ENCODE results near the gene FHIT. TPM values are rescaled to one million over a fixed set of nuclear protein-coding genes. Genes with fewer than 3 reads are reported as not detected.

FHIT gene
- total RNA-seq, 4 donors from 2014 or later, result 0.72 to 5.2 (median 2.1) TPM

- no peak for TF ChIP-seq POLR2A (IDR thresholded peaks at IDR 0.05)
- TF ChIP-seq CTCF (IDR thresholded peaks at IDR 0.05 in 4 of 5, conservative IDR thresholded peaks at IDR 0.05 in 1 of 5), result no peak
- H3K27me3 ChIP-seq, result no peaks in the 10 kb centered on the region
- no peak overlapping the region for H3K4me3 ChIP-seq
- ATAC-seq (no peak), DNase-seq (no peak)
- H3K36me3 ChIP-seq, result no peaks in the 10 kb centered on the region
- in situ Hi-C loops (cut with MboI; ENCODE audit: low sequenced_read_pairs in 4 of 4), result no loop called here
- no peak overlapping the region for H3K27ac ChIP-seq
- no peaks in the 10 kb centered on the region for H3K4me1 ChIP-seq
- intact Hi-C loops (cut with DNase I; ENCODE audit: low total_unique reads), result no loop called here
- H3K9me3 ChIP-seq, result no peaks in the 10 kb centered on the region
Observed at GRCh38 chr3:60149501-60149900, 1101.8 kb downstream of the FHIT start.

- in situ Hi-C loops (cut with MboI; ENCODE audit: low sequenced_read_pairs in 4 of 4), result no loop called here
- ATAC-seq, result no peak
- H3K4me3 ChIP-seq, result no peak overlapping the region
Observed at GRCh38 chr3:60147249-60147950, 1103.9 kb downstream of the FHIT start.

DNA sequence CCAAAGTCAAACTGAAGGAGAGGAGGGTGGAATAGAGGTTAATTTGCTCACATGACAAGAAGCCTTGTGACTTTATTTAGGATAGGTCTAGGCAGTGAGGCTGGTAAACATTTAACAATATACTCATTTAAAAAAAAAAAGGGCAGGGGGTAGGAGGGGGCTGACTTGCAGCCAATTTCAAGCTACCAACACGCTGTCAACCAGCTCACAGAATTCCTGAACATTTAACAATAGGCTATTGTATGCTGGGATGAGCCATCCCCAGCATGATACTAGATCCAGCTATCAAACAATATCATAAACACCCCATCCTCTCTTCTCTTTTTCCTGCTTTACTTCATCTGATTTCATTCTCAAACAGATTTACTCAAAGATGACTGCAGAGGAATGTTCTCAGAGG is 1105.1 kb downstream of the FHIT start:
- TF ChIP-seq POLR2A (IDR thresholded peaks at IDR 0.05) (no peak), CTCF (IDR thresholded peaks at IDR 0.05 in 4 of 5, conservative IDR thresholded peaks at IDR 0.05 in 1 of 5) (no peak)
- in situ Hi-C loops (cut with MboI; ENCODE audit: low sequenced_read_pairs in 4 of 4) (no loop called here), intact Hi-C loops (cut with DNase I; ENCODE audit: low total_unique reads) (no loop called here)
- ATAC-seq, result no peak
- no peak for DNase-seq
- Histone ChIP-seq H3K4me3 (no peak overlapping the region), H3K36me3 (no peaks in the 10 kb centered on the region), H3K4me1 (no peaks in the 10 kb centered on the region), H3K27me3 (no peaks in the 10 kb centered on the region), H3K27ac (no peak overlapping the region), H3K9me3 (no peaks in the 10 kb centered on the region)

More at GRCh38 chr3:60147249-60147950, 1103.9 kb downstream of the FHIT start:
- DNase-seq, result no peak
- Histone ChIP-seq H3K27ac (no peak overlapping the region), H3K27me3 (no peaks in the 10 kb centered on the region), H3K4me1 (no peaks in the 10 kb centered on the region), H3K36me3 (no peaks in the 10 kb centered on the region), H3K9me3 (no peaks in the 10 kb centered on the region)
- TF ChIP-seq CTCF (IDR thresholded peaks at IDR 0.05 in 4 of 5, conservative IDR thresholded peaks at IDR 0.05 in 1 of 5) (no peak), POLR2A (IDR thresholded peaks at IDR 0.05) (no peak)
- intact Hi-C loops (cut with DNase I; ENCODE audit: low total_unique reads), result no loop called here

- H3K27me3 ChIP-seq, result no peaks in the 10 kb centered on the region
- no peaks in the 10 kb centered on the region for H3K9me3 ChIP-seq
- H3K36me3 ChIP-seq, result no peaks in the 10 kb centered on the region
- DNase-seq (no peak), ATAC-seq (no peak)
- intact Hi-C loops (cut with DNase I; ENCODE audit: low total_unique reads) (no loop called here), in situ Hi-C loops (cut with MboI; ENCODE audit: low sequenced_read_pairs in 4 of 4) (no loop called here)
- no peaks in the 10 kb centered on the region for H3K4me1 ChIP-seq
- no peak overlapping the region for H3K27ac ChIP-seq
- no peak overlapping the region for H3K4me3 ChIP-seq
- TF ChIP-seq CTCF (IDR thresholded peaks at IDR 0.05 in 4 of 5, conservative IDR thresholded peaks at IDR 0.05 in 1 of 5), result no peak
- TF ChIP-seq POLR2A (IDR thresholded peaks at IDR 0.05), result no peak
Observed at GRCh38 chr3:60144071-60144470, 1107.2 kb downstream of the FHIT start.

- TF ChIP-seq CTCF (IDR thresholded peaks at IDR 0.05 in 4 of 5, conservative IDR thresholded peaks at IDR 0.05 in 1 of 5), result no peak
- no peak for TF ChIP-seq POLR2A (IDR thresholded peaks at IDR 0.05)
- Histone ChIP-seq H3K36me3 (no peaks in the 10 kb centered on the region), H3K27ac (no peak overlapping the region), H3K27me3 (no peaks in the 10 kb centered on the region), H3K4me1 (no peaks in the 10 kb centered on the region), H3K4me3 (no peak overlapping the region), H3K9me3 (no peaks in the 10 kb centered on the region)
- ATAC-seq (no peak), DNase-seq (no peak)
- in situ Hi-C loops (cut with MboI; ENCODE audit: low sequenced_read_pairs in 4 of 4) (no loop called here), intact Hi-C loops (cut with DNase I; ENCODE audit: low total_unique reads) (no loop called here)
Observed at GRCh38 chr3:60142009-60142408, 1109.2 kb downstream of the FHIT start.
